Mucosa of stomach (tissue), 1 donor: ENCODE measurements around the gene CSAG3.
"Not testable (repeated sequence)": the region's sequence is repeated elsewhere in the genome, so short reads cannot be mapped to it uniquely, and the experiment has no call there.

ENCODE experiments used
- H3K27me3 ChIP-seq: one replicate; pipeline ENCODE4 v1.7.0; 2013; ENCODE audit warnings: mild to moderate bottlenecking, low read length; ENCODE audit not compliant: control insufficient read depth, insufficient read depth
- H3K36me3 ChIP-seq: one replicate; pipeline ENCODE4 v1.7.0; 2013; ENCODE audit warnings: low read length; ENCODE audit not compliant: control insufficient read depth, insufficient read depth
- H3K4me1 ChIP-seq: one replicate; pipeline ENCODE4 v1.7.0; 2013; ENCODE audit warnings: mild to moderate bottlenecking, low read length; ENCODE audit not compliant: control insufficient read depth, insufficient read depth
- H3K4me3 ChIP-seq: one replicate; pipeline ENCODE4 v1.7.0; 2013; ENCODE audit warnings: low read length
- H3K9ac ChIP-seq: one replicate; pipeline ENCODE4 v1.7.0; 2013; ENCODE audit warnings: mild to moderate bottlenecking, low read length, moderate library complexity
- H3K9me3 ChIP-seq: one replicate; pipeline ENCODE4 v1.7.0; 2013; ENCODE audit warnings: mild to moderate bottlenecking, low read length, moderate library complexity; ENCODE audit not compliant: control insufficient read depth
- donor health status: Pancreatic carcinoma.

Gene CSAG3

GRCh38 chrX:152758918-152759317, at the start of gene CSAG3:
Gene CSAG3 (plus strand): TSS chrX:152759218.
- not testable (repeated sequence) for H3K27me3 ChIP-seq, H3K4me3 ChIP-seq, H3K9me3 ChIP-seq, H3K4me1 ChIP-seq, H3K9ac ChIP-seq, H3K36me3 ChIP-seq

DNA sequence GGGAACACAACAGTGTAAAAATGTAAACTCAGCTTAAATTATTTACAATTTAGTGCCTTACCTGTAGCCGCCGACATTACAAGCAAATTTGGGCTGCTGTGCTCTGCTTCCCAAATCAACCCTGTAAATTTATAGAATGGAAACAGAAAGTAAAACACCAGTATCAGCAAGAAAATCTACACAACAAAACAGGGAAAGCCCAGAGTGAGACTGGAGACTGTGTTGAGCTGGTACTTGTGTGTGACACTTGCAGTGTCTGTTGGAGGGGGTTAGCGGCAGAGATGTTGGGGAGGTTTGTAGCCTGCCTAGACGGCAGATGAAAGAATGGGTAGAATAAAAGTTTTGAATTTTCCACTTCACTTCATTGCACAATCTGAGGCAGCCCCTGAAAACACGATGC, 45.8 kb upstream of the CSAG3 start:
- H3K36me3 ChIP-seq, H3K27me3 ChIP-seq, H3K4me1 ChIP-seq, H3K9ac ChIP-seq, H3K9me3 ChIP-seq, H3K4me3 ChIP-seq: not testable (repeated sequence)

DNA sequence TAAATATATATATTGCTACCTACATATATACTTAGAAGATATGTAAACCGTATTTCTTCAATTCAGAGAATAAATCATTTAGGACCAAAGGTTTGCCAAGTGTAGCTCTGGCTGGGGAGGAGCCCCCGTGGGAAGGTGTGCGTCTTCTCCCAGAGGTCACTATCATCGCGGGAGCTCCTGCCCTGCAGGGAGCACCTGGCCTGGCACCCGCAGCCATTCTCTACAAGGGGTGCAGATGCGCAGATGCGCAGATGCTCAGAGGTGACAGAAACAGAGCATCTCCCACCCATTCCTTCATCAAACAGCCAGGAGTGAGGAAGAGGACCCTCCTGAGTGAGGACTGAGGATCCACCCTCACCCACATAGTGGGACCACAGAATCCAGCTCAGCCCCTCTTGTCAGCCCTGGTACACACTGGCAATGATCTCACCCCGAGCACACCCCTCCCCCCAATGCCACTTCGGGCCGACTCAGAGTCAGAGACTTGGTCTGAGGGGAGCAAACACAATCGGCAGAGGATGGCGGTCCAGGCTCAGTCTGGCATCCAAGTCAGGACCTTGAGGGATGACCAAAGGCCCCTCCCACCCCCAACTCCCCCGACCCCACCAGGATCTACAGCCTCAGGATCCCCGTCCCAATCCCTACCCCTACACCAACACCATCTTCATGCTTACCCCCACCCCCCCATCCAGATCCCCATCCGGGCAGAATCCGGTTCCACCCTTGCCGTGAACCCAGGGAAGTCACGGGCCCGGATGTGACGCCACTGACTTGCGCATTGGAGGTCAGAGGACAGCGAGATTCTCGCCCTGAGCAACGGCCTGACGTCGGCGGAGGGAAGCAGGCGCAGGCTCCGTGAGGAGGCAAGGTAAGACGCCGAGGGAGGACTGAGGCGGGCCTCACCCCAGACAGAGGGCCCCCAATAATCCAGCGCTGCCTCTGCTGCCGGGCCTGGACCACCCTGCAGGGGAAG, 44.9 kb upstream of the CSAG3 start, which contains the start of gene MAGEA2B:
TSS of gene MAGEA2B (plus strand) at position 814 of the 973 bp plus-strand sequence. CDS start 2,479 bp downstream, outside the sequence.
- H3K9me3 ChIP-seq, H3K36me3 ChIP-seq, H3K27me3 ChIP-seq, H3K9ac ChIP-seq, H3K4me3 ChIP-seq, H3K4me1 ChIP-seq: not testable (repeated sequence)

- Histone ChIP-seq H3K4me1 (no peaks in the 10 kb centered on the region), H3K27me3 (no peaks in the 10 kb centered on the region), H3K36me3 (no peaks in the 10 kb centered on the region), H3K4me3 (no peak overlapping the region), H3K9me3 (no peaks in the 10 kb centered on the region), H3K9ac (no peak overlapping the region)
Observed at GRCh38 chrX:152725409-152725808, 33.6 kb upstream of the CSAG3 start.

DNA sequence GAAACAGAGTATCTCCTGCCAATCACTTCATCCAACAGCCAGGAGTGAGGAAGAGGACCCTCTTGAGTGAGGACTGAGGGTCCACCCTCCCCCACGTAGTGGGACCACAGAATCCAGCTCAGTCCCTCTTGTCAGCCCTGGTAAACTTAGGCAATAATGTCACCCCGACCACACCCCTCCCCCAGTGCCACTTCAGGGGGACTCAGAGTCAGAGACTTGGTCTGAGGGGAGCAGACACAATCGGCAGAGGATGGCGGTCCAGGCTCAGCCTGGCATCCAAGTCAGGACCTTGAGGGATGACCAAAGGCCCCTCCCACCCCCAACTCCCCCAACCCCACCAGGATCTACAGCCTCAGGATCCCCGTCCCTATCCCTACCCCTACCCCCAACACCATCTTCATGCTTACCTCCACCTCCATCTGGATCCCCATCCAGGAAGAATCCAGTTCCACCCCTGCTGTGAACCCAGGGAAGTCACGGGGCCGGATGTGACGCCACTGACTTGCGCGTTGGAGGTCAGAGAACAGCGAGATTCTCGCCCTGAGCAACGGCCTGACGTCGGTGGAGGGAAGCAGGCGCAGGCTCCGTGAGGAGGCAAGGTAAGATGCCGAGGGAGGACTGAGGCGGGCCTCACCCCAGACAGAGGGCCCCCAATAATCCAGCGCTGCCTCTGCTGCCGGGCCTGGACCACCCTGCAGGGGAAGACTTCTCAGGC, 25.6 kb upstream of the CSAG3 start, which contains the start of the genes CSAG1 and MAGEA12:
TSS of gene CSAG1 (minus strand) at position 461 of the 715 bp plus-strand sequence. CDS start 1,261 bp downstream, outside the sequence.
TSS of gene MAGEA12 (plus strand) at position 497 of the 715 bp plus-strand sequence. CDS start 2,405 bp downstream, outside the sequence.
- H3K4me3 ChIP-seq = no peak within 1 kb of the TSS
- no peaks in the 10 kb centered on the region for H3K27me3 ChIP-seq
- no peak within 1 kb of the TSS for H3K9ac ChIP-seq
- no peaks in the 10 kb centered on the region for H3K4me1 ChIP-seq
- no peaks in the 10 kb centered on the region for H3K9me3 ChIP-seq
- no peaks in the 10 kb centered on the region for H3K36me3 ChIP-seq

DNA sequence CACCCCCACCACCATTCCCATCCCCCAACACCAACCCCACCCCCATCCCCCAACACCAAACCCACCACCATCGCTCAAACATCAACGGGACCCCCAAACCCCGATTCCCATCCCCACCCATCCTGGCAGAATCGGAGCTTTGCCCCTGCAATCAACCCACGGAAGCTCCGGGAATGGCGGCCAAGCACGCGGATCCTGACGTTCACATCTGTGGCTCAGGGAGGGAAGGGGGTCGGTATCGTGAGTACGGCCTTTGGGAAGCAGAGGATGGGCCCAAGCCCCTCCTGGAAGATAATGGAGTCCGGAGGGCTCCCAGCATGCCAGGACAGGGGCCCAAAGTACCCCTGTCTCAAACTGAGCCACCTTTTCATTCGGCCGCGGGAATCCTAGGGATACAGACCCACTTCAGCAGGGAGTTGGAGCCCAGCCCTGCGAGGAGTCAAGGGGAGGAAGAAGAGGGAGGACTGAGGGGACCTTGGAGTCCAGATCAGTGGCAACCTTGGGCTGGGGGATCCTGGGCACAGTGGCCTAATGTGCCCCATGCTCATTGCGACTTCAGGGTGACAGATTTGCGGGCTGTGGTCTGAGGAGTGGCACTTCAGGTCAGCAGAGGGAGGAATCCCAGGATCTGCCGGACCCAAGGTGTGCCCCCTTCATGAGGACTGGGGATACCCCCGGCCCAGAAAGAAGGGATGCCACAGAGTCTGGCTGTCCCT, 24.7 kb upstream of the CSAG3 start:
- not testable (repeated sequence) for H3K9me3 ChIP-seq, H3K4me3 ChIP-seq, H3K27me3 ChIP-seq, H3K36me3 ChIP-seq, H3K9ac ChIP-seq, H3K4me1 ChIP-seq

DNA sequence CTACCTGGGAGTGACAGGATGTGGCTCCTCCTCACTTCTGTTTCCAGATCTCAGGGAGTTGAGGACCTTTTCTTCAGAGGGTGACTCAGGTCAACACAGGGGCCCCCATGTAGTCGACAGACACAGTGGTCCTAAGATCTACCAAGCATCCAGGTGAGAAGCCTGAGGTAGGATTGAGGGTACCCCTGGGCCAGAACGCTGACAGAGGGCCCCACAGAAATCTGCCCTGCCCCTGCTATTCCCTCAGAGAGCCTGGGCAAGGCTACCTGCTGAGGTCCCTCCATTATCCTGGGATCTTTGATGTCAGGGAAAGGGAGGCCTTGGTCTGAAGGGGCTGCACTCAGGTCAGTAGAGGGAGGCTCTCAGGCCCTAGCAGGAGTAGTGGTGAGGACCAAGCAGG, 23.9 kb upstream of the CSAG3 start:
- H3K4me3 ChIP-seq = no peak overlapping the region
- H3K27me3 ChIP-seq = no peaks in the 10 kb centered on the region
- no peaks in the 10 kb centered on the region for H3K36me3 ChIP-seq
- H3K4me1 ChIP-seq = no peaks in the 10 kb centered on the region
- no peak overlapping the region for H3K9ac ChIP-seq
- no peaks in the 10 kb centered on the region for H3K9me3 ChIP-seq

DNA sequence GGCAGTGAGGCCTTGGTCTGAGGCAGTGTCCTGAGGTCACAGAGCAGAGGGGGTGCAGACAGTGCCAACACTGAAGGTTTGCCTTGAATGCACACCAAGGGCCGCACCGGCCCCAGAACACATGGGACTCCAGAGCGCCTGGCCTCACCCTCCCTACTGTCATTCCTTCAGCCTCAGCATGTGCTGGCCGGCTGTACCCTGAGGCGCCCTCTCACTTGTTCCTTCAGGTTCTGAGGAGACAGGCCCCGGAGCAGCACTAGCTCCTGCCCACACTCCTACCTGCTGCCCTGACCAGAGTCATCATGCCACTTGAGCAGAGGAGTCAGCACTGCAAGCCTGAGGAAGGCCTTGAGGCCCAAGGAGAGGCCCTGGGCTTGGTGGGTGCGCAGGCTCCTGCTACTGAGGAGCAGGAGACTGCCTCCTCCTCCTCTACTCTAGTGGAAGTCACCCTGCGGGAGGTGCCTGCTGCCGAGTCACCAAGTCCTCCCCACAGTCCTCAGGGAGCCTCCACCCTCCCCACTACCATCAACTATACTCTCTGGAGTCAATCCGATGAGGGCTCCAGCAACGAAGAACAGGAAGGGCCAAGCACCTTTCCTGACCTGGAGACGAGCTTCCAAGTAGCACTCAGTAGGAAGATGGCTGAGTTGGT, 23.0 kb upstream of the CSAG3 start:
- Histone ChIP-seq H3K4me3 (no peak overlapping the region), H3K36me3 (no peaks in the 10 kb centered on the region), H3K9ac (no peak overlapping the region), H3K9me3 (no peaks in the 10 kb centered on the region), H3K4me1 (no peaks in the 10 kb centered on the region), H3K27me3 (no peaks in the 10 kb centered on the region)

- not testable (repeated sequence) for H3K27me3 ChIP-seq, H3K9me3 ChIP-seq, H3K4me1 ChIP-seq, H3K4me3 ChIP-seq, H3K36me3 ChIP-seq, H3K9ac ChIP-seq
Observed at GRCh38 chrX:152736528-152736927, 22.5 kb upstream of the CSAG3 start.

DNA sequence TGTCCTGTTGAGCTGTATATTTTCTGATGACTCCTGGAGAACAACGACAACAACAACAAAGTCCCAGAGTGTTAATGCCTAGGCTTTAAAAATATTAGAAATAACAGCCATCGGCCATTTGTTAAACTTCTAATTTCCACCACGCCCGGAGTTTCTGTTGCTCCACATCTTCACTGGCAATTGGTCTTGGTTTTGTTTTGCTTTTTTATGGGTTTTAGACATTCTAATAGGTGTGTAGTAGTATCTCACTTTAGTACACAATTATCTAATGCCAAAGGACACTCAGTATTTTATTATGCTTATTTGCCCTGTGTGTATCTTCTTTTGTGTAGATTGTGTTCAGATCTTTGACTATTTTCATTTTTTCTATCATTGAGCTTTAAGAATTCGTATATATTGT, 20.5 kb upstream of the CSAG3 start:
- Histone ChIP-seq H3K36me3 (no peaks in the 10 kb centered on the region), H3K27me3 (no peaks in the 10 kb centered on the region), H3K4me1 (no peaks in the 10 kb centered on the region), H3K9ac (no peak overlapping the region), H3K9me3 (no peaks in the 10 kb centered on the region), H3K4me3 (no peak overlapping the region)

DNA sequence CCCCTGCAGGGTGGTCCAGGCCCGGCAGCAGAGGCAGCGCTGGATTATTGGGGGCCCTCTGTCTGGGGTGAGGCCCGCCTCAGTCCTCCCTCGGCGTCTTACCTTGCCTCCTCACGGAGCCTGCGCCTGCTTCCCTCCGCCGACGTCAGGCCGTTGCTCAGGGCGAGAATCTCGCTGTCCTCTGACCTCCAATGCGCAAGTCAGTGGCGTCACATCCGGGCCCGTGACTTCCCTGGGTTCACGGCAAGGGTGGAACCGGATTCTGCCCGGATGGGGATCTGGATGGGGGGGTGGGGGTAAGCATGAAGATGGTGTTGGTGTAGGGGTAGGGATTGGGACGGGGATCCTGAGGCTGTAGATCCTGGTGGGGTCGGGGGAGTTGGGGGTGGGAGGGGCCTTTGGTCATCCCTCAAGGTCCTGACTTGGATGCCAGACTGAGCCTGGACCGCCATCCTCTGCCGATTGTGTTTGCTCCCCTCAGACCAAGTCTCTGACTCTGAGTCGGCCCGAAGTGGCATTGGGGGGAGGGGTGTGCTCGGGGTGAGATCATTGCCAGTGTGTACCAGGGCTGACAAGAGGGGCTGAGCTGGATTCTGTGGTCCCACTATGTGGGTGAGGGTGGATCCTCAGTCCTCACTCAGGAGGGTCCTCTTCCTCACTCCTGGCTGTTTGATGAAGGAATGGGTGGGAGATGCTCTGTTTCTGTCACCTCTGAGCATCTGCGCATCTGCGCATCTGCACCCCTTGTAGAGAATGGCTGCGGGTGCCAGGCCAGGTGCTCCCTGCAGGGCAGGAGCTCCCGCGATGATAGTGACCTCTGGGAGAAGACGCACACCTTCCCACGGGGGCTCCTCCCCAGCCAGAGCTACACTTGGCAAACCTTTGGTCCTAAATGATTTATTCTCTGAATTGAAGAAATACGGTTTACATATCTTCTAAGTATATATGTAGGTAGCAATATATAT, 5.0 kb upstream of the CSAG3 start, which contains the start of gene MAGEA2:
TSS of gene MAGEA2 (minus strand) at position 157 of the 965 bp plus-strand sequence. CDS start 2,479 bp downstream, outside the sequence.
- not testable (repeated sequence) for H3K4me3 ChIP-seq

More for the DNA sequence above, 5.0 kb upstream of the CSAG3 start, which contains the start of gene MAGEA2:
- H3K9ac ChIP-seq, H3K9me3 ChIP-seq, H3K36me3 ChIP-seq, H3K4me1 ChIP-seq, H3K27me3 ChIP-seq: not testable (repeated sequence)
